Liver (tissue), 3 donors: ENCODE data around the gene AMBRA1.

Source experiments
- CTCF ChIP-seq: fragments of 150-350 bp; IDR thresholded peaks from 2 replicates; pipeline ENCODE4 v1.5.1; 2017; ENCODE audit warnings: improper control_type of control experiment, low read depth, low read length; ENCODE audit not compliant: missing input control
- EGR1 ChIP-seq, 2 donors: IDR thresholded peaks; 2 replicates each; pipeline ENCODE4 v1.6.1; 2016 to 2018; ENCODE audit warnings: antibody characterized with exemption in 2 of 2, low read depth in 2 of 2
- GABPA ChIP-seq, 2 donors: IDR thresholded peaks in 1 of 2; conservative IDR thresholded peaks in 1 of 2; 2 replicates each; pipeline ENCODE4 v1.6.1; 2016; ENCODE audit warnings: antibody characterized with exemption in 2 of 2, mild to moderate bottlenecking in 1 of 2, moderate library complexity in 1 of 2
- HNF4A ChIP-seq, 2 donors: conservative IDR thresholded peaks; 2 replicates each; pipeline ENCODE4 v1.6.1; 2016; ENCODE audit warnings: antibody characterized with exemption in 2 of 2, mild to moderate bottlenecking in 2 of 2
- JUND ChIP-seq, 2 donors: IDR thresholded peaks; 2 replicates each; pipeline ENCODE4 v1.6.1; 2016; ENCODE audit warnings: antibody characterized with exemption in 2 of 2
- MAX ChIP-seq: IDR thresholded peaks from 2 replicates; pipeline ENCODE4 v1.6.1; 2016; ENCODE audit warnings: antibody characterized with exemption
- SP1 ChIP-seq: IDR thresholded peaks from 2 replicates; pipeline ENCODE4 v1.6.1; 2018; ENCODE audit warnings: antibody characterized with exemption, mild to moderate bottlenecking
- YY1 ChIP-seq: IDR thresholded peaks from 2 replicates; pipeline ENCODE4 v1.6.1; 2016; ENCODE audit warnings: antibody characterized with exemption, mild to moderate bottlenecking
- TF ChIP-seq, protein P1 (sequence below): IDR thresholded peaks from 2 replicates; pipeline ENCODE4 v1.6.1; 2016; ENCODE audit warnings: antibody characterized with exemption
- TF ChIP-seq, protein P2 (sequence below): IDR thresholded peaks from 2 replicates; pipeline ENCODE4 v1.6.1; 2016; ENCODE audit warnings: antibody characterized with exemption, mild to moderate bottlenecking
- donor health status: healthy.
- donor health status: healthy.

GRCh38 chr11:46380340-46381047 is 213.3 kb downstream of the AMBRA1 start:
- TF ChIP-seq MAX (no peak), CTCF (no peak), SP1 (peak; percentile 42), JUND (IDR thresholded peaks at IDR 0.05) (no peak), YY1 (no peak), EGR1 (IDR thresholded peaks at IDR 0.05; ENCODE audit: low read depth in 2 of 2) (no peak), GABPA (IDR thresholded peaks at IDR 0.05 in 1 of 2, conservative IDR thresholded peaks at IDR 0.05 in 1 of 2) (no peak), HNF4A (conservative IDR thresholded peaks at IDR 0.05) (no peak)
- TF ChIP-seq, protein P1, sequence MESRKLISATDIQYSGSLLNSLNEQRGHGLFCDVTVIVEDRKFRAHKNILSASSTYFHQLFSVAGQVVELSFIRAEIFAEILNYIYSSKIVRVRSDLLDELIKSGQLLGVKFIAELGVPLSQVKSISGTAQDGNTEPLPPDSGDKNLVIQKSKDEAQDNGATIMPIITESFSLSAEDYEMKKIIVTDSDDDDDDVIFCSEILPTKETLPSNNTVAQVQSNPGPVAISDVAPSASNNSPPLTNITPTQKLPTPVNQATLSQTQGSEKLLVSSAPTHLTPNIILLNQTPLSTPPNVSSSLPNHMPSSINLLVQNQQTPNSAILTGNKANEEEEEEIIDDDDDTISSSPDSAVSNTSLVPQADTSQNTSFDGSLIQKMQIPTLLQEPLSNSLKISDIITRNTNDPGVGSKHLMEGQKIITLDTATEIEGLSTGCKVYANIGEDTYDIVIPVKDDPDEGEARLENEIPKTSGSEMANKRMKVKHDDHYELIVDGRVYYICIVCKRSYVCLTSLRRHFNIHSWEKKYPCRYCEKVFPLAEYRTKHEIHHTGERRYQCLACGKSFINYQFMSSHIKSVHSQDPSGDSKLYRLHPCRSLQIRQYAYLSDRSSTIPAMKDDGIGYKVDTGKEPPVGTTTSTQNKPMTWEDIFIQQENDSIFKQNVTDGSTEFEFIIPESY: no peak
- TF ChIP-seq, protein P2, sequence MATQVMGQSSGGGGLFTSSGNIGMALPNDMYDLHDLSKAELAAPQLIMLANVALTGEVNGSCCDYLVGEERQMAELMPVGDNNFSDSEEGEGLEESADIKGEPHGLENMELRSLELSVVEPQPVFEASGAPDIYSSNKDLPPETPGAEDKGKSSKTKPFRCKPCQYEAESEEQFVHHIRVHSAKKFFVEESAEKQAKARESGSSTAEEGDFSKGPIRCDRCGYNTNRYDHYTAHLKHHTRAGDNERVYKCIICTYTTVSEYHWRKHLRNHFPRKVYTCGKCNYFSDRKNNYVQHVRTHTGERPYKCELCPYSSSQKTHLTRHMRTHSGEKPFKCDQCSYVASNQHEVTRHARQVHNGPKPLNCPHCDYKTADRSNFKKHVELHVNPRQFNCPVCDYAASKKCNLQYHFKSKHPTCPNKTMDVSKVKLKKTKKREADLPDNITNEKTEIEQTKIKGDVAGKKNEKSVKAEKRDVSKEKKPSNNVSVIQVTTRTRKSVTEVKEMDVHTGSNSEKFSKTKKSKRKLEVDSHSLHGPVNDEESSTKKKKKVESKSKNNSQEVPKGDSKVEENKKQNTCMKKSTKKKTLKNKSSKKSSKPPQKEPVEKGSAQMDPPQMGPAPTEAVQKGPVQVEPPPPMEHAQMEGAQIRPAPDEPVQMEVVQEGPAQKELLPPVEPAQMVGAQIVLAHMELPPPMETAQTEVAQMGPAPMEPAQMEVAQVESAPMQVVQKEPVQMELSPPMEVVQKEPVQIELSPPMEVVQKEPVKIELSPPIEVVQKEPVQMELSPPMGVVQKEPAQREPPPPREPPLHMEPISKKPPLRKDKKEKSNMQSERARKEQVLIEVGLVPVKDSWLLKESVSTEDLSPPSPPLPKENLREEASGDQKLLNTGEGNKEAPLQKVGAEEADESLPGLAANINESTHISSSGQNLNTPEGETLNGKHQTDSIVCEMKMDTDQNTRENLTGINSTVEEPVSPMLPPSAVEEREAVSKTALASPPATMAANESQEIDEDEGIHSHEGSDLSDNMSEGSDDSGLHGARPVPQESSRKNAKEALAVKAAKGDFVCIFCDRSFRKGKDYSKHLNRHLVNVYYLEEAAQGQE: peak; percentile 34
